Common myeloid progenitor, CD34-positive (primary cell): ENCODE data around the gene AHNAK2.

Source experiments
- CTCF ChIA-PET: fragments of 350-600 bp; sonication (Branson Sonifier 250); formaldehyde crosslinking; loops from one replicate; lab custom pipeline; 2021; ENCODE audit warnings: antibody characterized with exemption; lab: Charles Lee
- POLR2A ChIA-PET: fragments of 350-600 bp; sonication (Branson Sonifier 250); formaldehyde crosslinking; loops from one replicate; lab custom pipeline; 2021; ENCODE audit warnings: antibody characterized with exemption; lab: Charles Lee
- DNase-seq, 3 donors: peaks; one replicate each; pipeline versions ENCODE4 v3.0.0 to v3.0.0-alpha.2; 2013
- H3K27ac ChIP-seq, 2 experiments: 1 replicate in 1 of 2; 2 replicates in 1 of 2; pipeline ENCODE4 v1.7.0; 2013; ENCODE audit warnings: inconsistent platforms in 2 of 2, low read length in 2 of 2, mild to moderate bottlenecking in 2 of 2, low read depth in 1 of 2, moderate library complexity in 1 of 2; ENCODE audit not compliant: severe bottlenecking in 2 of 2, insufficient read depth in 1 of 2, poor library complexity in 1 of 2
- H3K27me3 ChIP-seq, 5 experiments: replicated peaks in 2 of 5; 1 replicate in 3 of 5; 2 replicates in 2 of 5; pipeline versions ENCODE4 v1.6.1 to v1.7.0; 2013; ENCODE audit warnings: low read length in 4 of 5, mild to moderate bottlenecking in 2 of 5, moderate library complexity in 2 of 5, inconsistent platforms in 1 of 5; ENCODE audit not compliant: insufficient read depth in 5 of 5, control insufficient read depth in 4 of 5
- H3K36me3 ChIP-seq, 4 experiments: 1 replicate in 2 of 4; 2 replicates in 2 of 4; pipeline versions ENCODE4 v1.6.1 to v1.7.0; 2013; ENCODE audit warnings: low read length in 3 of 4, control low read depth in 1 of 4, mild to moderate bottlenecking in 1 of 4; ENCODE audit not compliant: control insufficient read depth in 4 of 4, insufficient read depth in 4 of 4
- H3K4me1 ChIP-seq, 4 experiments: 1 replicate in 3 of 4; 2 replicates in 1 of 4; pipeline versions ENCODE4 v1.6.1 to v1.7.1; 2013; ENCODE audit warnings: low read length in 3 of 4, mild to moderate bottlenecking in 3 of 4, control low read depth in 1 of 4, inconsistent platforms in 1 of 4, moderate library complexity in 1 of 4; ENCODE audit not compliant: control insufficient read depth in 4 of 4, insufficient read depth in 4 of 4; ENCODE audit errors: control extremely low read depth in 1 of 4
- H3K4me3 ChIP-seq, 7 experiments: 1 replicate in 4 of 7; 2 replicates in 3 of 7; pipeline versions ENCODE4 v1.5.1 to v1.7.0; 2013; ENCODE audit warnings: mild to moderate bottlenecking in 7 of 7, low read length in 6 of 7, moderate library complexity in 6 of 7, inconsistent platforms in 2 of 7, low read depth in 2 of 7, control low read depth in 1 of 7; ENCODE audit not compliant: insufficient read depth in 4 of 7, control insufficient read depth in 1 of 7; ENCODE audit errors: extremely low read depth in 1 of 7
- H3K9me3 ChIP-seq, 5 experiments: 1 replicate in 4 of 5; 2 replicates in 1 of 5; pipeline versions ENCODE4 v1.6.1 to v1.7.1; 2013; ENCODE audit warnings: low read length in 4 of 5, mild to moderate bottlenecking in 2 of 5, inconsistent platforms in 1 of 5, low read depth in 1 of 5, moderate library complexity in 1 of 5; ENCODE audit not compliant: control insufficient read depth in 4 of 5, insufficient read depth in 2 of 5; ENCODE audit errors: control extremely low read depth in 1 of 5
- WGBS: methylation state at CpG from one replicate; pipeline ENCODE4 v1.1.5; 2013; ENCODE audit not compliant: insufficient coverage; 5-methylcytosine and 5-hydroxymethylcytosine counted together

The AHNAK2 gene

DNA sequence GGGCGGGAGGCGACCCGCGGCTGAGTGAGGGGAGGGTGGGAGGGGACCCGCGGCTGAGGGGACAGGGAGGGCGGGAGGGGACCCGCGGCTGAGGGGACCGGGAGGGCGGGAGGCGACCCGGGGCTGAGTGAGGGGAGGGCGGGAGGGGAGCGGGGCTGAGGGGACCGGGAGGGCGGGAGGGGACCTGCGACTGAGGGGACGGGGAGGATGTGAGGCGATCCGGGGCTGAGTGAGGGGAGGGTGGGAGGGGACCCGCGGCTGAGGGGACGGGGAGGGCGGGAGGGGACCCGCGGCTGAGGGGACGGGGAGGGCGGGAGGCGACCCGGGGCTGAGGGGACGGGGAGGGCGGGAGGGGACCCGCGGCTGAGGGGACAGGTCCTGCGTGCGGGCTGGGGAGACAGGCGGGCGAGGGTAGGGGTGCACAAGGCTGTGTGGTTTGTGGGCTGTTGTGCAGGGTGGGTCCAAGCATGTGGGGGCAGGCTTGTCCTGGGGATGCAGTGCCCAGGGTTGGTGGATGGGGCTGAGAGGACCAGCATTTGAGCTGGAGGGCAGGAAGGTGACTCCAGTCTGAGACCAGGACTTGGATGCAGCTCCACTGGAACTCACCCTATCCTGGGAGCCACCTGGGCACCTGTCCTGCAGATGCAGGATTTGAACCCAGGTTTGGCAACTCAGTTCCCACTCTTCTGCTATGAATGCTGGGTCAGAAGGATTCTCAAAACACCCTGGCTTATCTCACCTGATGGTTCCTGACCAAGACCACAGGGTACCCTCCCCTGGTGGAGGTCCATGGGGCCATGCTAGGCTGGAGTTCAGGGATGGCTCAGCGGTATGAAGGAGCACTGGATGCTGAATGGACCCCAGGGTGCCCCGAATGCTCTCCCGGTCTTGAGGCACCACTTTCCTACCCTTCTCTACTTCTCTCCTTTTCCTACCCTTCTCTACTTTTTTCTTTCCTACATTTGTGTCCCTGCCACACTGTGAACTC is 44.1 kb downstream of the AHNAK2 start:
- POLR2A ChIA-PET, result interaction anchor here (0.6 kb wide), 1 partner anchor 31 kb away, joined by 3 read pairs; no protein-coding TSS in a partner anchor
- Histone ChIP-seq H3K27me3 (peaks cover 0 to 18% (median 0%) of the 10 kb centered on the region in 5 experiments), H3K4me3 (peak overlapping the region in 1 of 7 experiments; percentile 56), H3K27ac (no peak overlapping the region), H3K9me3 (no peaks in the 10 kb centered on the region), H3K4me1 (peaks cover 0 to 11% (median 3%) of the 10 kb centered on the region in 4 experiments), H3K36me3 (peaks cover 0 to 2% (median 0%) of the 10 kb centered on the region in 4 experiments)
- DNase-seq, result peak in 2 of 3 donors; percentile 53 to 55
- 60% methylated on average over 4 of the region's 42 CpGs for WGBS
- CTCF ChIA-PET, result interaction anchor here (0.6 to 4.9 kb wide), 9 partner anchors 8 to 181 kb away, joined by 3 to 21 read pairs (median 3); partner anchors contain the start of genes PLD4 and SIVA1

GRCh38 chr14:104932676-104933631 is 45.2 kb downstream of the AHNAK2 start:
- peak overlapping the region in 6 of 7 experiments; percentile 19 to 67 (median 52) for H3K4me3 ChIP-seq
- H3K27me3 ChIP-seq, result peaks cover 0 to 13% (median 0%) of the 10 kb centered on the region in 5 experiments
- POLR2A ChIA-PET, result no interaction called here
- peak; percentile 78 to 87 (median 85) for DNase-seq
- CTCF ChIA-PET, result interaction anchor here (0.9 to 4.9 kb wide), 5 partner anchors 8 to 165 kb away, joined by 3 to 21 read pairs (median 3); partner anchors contain the start of gene PLD4
- H3K9me3 ChIP-seq, result no peaks in the 10 kb centered on the region
- no peak overlapping the region for H3K27ac ChIP-seq
- H3K36me3 ChIP-seq, result peaks cover 0 to 2% (median 0%) of the 10 kb centered on the region in 4 experiments
- 47% methylated on average over 75 of the region's 100 CpGs for WGBS
- peaks cover 0 to 11% (median 5%) of the 10 kb centered on the region in 4 experiments for H3K4me1 ChIP-seq

DNA sequence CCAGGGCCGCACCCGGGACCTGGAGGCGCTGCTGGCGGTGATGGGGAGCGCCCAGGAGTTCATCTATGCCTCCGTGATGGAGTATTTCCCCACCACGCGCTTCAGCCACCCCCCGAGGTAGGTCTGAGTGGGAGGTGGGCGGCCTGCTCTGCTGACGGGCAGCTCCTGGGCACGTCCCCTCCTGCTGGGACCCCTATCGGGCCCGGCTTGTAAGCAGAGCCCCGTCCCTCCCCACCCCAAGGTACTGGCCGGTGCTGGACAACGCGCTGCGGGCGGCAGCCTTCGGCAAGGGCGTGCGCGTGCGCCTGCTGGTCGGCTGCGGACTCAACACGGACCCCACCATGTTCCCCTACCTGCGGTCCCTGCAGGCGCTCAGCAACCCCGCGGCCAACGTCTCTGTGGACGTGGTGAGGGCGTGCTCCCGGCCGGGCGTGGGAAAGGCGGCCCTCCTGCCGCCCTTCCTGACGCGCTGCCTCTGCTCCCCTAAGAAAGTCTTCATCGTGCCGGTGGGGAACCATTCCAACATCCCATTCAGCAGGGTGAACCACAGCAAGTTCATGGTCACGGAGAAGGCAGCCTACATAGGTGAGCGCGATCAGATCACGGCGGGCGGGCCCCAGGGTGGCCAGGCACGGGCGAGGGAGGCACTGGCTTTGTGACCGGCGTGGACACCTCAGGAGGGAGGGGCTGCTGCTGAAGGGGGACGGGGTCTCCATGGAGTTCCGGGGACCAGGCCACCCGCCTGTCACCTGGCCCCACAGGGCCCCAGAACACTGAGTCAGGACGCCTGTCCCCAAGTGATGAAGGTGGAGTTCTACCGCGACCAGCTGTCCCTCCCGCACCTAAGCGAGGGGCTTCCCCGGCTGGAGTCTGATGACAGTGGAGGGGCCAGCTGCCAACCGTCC is 46.2 kb downstream of the AHNAK2 start:
- peak overlapping the region in 1 of 7 experiments; percentile 60 for H3K4me3 ChIP-seq
- H3K9me3 ChIP-seq, result no peaks in the 10 kb centered on the region
- CTCF ChIA-PET, result interaction anchor here (0.9 to 1.4 kb wide), 3 partner anchors 36 to 164 kb away, joined by 3 read pairs; no protein-coding TSS in a partner anchor
- POLR2A ChIA-PET, result no interaction called here
- H3K36me3 ChIP-seq, result peaks cover 0 to 2% (median 0%) of the 10 kb centered on the region in 4 experiments
- no peak overlapping the region for H3K27ac ChIP-seq
- DNase-seq, result no peak
- H3K27me3 ChIP-seq, result peaks cover 0 to 6% (median 0%) of the 10 kb centered on the region in 5 experiments
- peaks cover 0 to 19% (median 11%) of the 10 kb centered on the region in 4 experiments for H3K4me1 ChIP-seq
- 95% methylated on average over 57 of the region's 64 CpGs for WGBS

DNA sequence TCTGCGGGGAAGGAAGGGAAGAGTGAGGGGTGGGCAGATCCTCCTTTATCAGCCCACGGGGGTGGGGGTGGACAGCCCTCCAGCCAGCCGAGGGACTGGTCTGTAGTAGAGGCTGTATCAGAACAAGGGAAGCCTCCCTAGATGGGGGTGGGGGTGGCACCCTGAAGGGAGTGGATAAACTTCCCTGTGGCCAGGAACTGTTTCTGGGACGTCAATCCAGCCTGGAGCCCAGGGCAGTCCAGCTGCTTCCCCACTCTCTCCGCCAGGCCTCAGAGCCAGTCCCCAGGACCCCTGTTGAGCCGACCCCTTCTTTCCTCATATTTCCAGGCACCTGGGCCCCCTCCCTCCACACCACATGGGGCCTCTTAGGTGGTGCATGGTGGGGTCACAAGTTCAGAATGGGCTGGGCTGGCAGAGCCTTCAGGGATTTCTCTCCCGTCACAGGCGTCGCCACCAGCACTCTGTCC is 46.8 kb downstream of the AHNAK2 start:
- no peak overlapping the region for H3K27ac ChIP-seq
- peaks cover 0 to 2% (median 0%) of the 10 kb centered on the region in 4 experiments for H3K36me3 ChIP-seq
- POLR2A ChIA-PET, result no interaction called here
- no peaks in the 10 kb centered on the region for H3K9me3 ChIP-seq
- WGBS, result 100% methylated on average over 4 of the region's 9 CpGs
- peaks cover 0 to 26% (median 18%) of the 10 kb centered on the region in 4 experiments for H3K4me1 ChIP-seq
- H3K27me3 ChIP-seq, result peaks cover 0 to 6% (median 0%) of the 10 kb centered on the region in 5 experiments
- no peak for DNase-seq
- H3K4me3 ChIP-seq, result no peak overlapping the region
- CTCF ChIA-PET, result interaction anchor here (0.7 kb wide), 1 partner anchor 44 kb away, joined by 3 read pairs; no protein-coding TSS in a partner anchor

- H3K4me3 ChIP-seq, result no peak overlapping the region
- ChIA-PET POLR2A (no interaction called here), CTCF (interaction anchor here (0.7 kb wide), 1 partner anchor 44 kb away, joined by 3 read pairs; no protein-coding TSS in a partner anchor)
- peaks cover 0 to 6% (median 0%) of the 10 kb centered on the region in 5 experiments for H3K27me3 ChIP-seq
- peaks cover 0 to 2% (median 0%) of the 10 kb centered on the region in 4 experiments for H3K36me3 ChIP-seq
- 96% methylated on average over 5 of the region's 10 CpGs for WGBS
- no peak for DNase-seq
- no peak overlapping the region for H3K27ac ChIP-seq
- no peaks in the 10 kb centered on the region for H3K9me3 ChIP-seq
- peaks cover 0 to 32% (median 25%) of the 10 kb centered on the region in 4 experiments for H3K4me1 ChIP-seq
Measured at GRCh38 chr14:104930526-104931303, 47.5 kb downstream of the AHNAK2 start.
